MM.1S (cell line): ENCODE data around the gene PRDM11.

Source experiments
- DNase-seq: peaks from one replicate; pipeline ENCODE4 v3.0.0-alpha.2; 2015
- H2AFZ ChIP-seq: fragments of 300-600 bp; sonication (generic); 2 replicates; pipeline ENCODE4 v1.6.0; 2016; ENCODE audit warnings: antibody characterized with exemption, low read length
- H3F3A ChIP-seq: fragments of 300-600 bp; sonication (generic); 2 replicates; pipeline ENCODE4 v1.6.1; 2016; ENCODE audit warnings: mild to moderate bottlenecking, antibody characterized with exemption, low read length, moderate library complexity, mixed read lengths; ENCODE audit not compliant: insufficient read depth
- H3K27ac ChIP-seq: fragments of 300-600 bp; sonication (generic); 2 replicates; pipeline ENCODE4 v1.5.1; 2016; ENCODE audit warnings: mild to moderate bottlenecking, low read length
- H3K27me3 ChIP-seq: fragments of 300-600 bp; sonication (generic); replicated peaks from 2 replicates; pipeline ENCODE4 v1.6.0; 2016; ENCODE audit warnings: low read length; ENCODE audit not compliant: insufficient read depth
- H3K36me3 ChIP-seq: fragments of 300-600 bp; sonication (generic); replicated peaks from 2 replicates; pipeline ENCODE4 v1.6.1; 2016; ENCODE audit warnings: mild to moderate bottlenecking, low read length, mixed read lengths; ENCODE audit not compliant: insufficient read depth
- H3K4me1 ChIP-seq: fragments of 300-600 bp; sonication (generic); 2 replicates; pipeline ENCODE4 v1.6.1; 2016; ENCODE audit warnings: low read length, mixed read lengths
- H3K4me2 ChIP-seq: fragments of 300-600 bp; sonication (generic); 2 replicates; pipeline ENCODE4 v1.6.0; 2016; ENCODE audit warnings: low read depth, low read length
- H3K4me3 ChIP-seq: fragments of 300-600 bp; sonication (generic); 2 replicates; pipeline ENCODE4 v1.5.1; 2016; ENCODE audit warnings: low read length, mixed read lengths
- H3K79me2 ChIP-seq: fragments of 300-600 bp; sonication (generic); 2 replicates; pipeline ENCODE4 v1.6.1; 2016; ENCODE audit warnings: mixed run types, low read length, mixed read lengths
- H3K9ac ChIP-seq: fragments of 300-600 bp; sonication (generic); 2 replicates; pipeline ENCODE4 v1.6.1; 2016; ENCODE audit warnings: low read length, mixed read lengths
- H3K9me2 ChIP-seq: fragments of 300-600 bp; sonication (generic); replicated peaks from 2 replicates; pipeline ENCODE4 v1.6.1; 2016; ENCODE audit warnings: mild to moderate bottlenecking, low read length, mixed read lengths; ENCODE audit not compliant: insufficient read depth
- H3K9me3 ChIP-seq: fragments of 300-600 bp; sonication (generic); replicated peaks from 2 replicates; pipeline ENCODE4 v1.6.1; 2016; ENCODE audit warnings: mild to moderate bottlenecking, low read length, mixed read lengths; ENCODE audit not compliant: insufficient read depth
- H4K20me1 ChIP-seq: fragments of 300-600 bp; sonication (generic); 2 replicates; pipeline ENCODE4 v1.6.1; 2016; ENCODE audit warnings: mild to moderate bottlenecking, low read length, moderate library complexity, mixed read lengths; ENCODE audit not compliant: insufficient read depth
- EZH2 ChIP-seq: fragments of 300-600 bp; sonication (generic); optimal IDR thresholded peaks from 2 replicates; pipeline ENCODE3; 2017; ENCODE audit warnings: low read depth, mild to moderate bottlenecking, antibody characterized with exemption, low read length, mixed read lengths
- EZH2phosphoT487 ChIP-seq: fragments of 300-600 bp; sonication (generic); IDR thresholded peaks from 2 replicates; pipeline ENCODE4 v1.6.1; 2018; ENCODE audit warnings: antibody characterized with exemption, low read length
- TF ChIP-seq, protein P1 (sequence below): fragments of 300-600 bp; sonication (generic); IDR thresholded peaks from 2 replicates; pipeline ENCODE4 v1.5.1; 2016; ENCODE audit warnings: antibody characterized with exemption, low read length, mixed read lengths

The PRDM11 gene

DNA sequence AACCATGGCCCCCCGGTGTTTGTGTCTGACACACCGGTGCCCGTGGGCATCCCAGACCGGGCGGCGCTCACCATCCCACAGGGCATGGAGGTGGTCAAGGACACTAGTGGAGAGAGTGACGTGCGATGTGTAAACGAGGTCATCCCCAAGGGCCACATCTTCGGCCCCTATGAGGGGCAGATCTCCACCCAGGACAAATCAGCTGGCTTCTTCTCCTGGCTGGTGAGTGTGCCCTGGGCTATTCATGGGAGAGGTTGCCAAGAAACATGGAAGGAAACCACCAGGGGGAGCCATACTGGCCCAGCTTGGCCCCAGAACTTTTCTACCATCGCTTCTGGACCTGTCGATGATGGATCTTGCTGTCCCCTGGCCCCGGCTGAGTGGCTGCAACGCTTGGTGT is 36.5 kb downstream of the PRDM11 start:
- Histone ChIP-seq H3K9me3 (no peaks in the 10 kb centered on the region), H3K4me1 (peaks cover 6% of the 10 kb centered on the region; the same call in 1 of the 2 replicates), H3K4me3 (no peak overlapping the region), H3F3A (no peaks in the 10 kb centered on the region), H3K9ac (no peak overlapping the region), H2AFZ (no peak overlapping the region), H3K4me2 (no peak overlapping the region), H3K36me3 (no peaks in the 10 kb centered on the region), H3K27me3 (no peaks in the 10 kb centered on the region), H4K20me1 (no peaks in the 10 kb centered on the region), H3K9me2 (no peaks in the 10 kb centered on the region), H3K27ac (no peak overlapping the region), H3K79me2 (no peaks in the 10 kb centered on the region)
- no peak for TF ChIP-seq EZH2
- TF ChIP-seq, protein P1, sequence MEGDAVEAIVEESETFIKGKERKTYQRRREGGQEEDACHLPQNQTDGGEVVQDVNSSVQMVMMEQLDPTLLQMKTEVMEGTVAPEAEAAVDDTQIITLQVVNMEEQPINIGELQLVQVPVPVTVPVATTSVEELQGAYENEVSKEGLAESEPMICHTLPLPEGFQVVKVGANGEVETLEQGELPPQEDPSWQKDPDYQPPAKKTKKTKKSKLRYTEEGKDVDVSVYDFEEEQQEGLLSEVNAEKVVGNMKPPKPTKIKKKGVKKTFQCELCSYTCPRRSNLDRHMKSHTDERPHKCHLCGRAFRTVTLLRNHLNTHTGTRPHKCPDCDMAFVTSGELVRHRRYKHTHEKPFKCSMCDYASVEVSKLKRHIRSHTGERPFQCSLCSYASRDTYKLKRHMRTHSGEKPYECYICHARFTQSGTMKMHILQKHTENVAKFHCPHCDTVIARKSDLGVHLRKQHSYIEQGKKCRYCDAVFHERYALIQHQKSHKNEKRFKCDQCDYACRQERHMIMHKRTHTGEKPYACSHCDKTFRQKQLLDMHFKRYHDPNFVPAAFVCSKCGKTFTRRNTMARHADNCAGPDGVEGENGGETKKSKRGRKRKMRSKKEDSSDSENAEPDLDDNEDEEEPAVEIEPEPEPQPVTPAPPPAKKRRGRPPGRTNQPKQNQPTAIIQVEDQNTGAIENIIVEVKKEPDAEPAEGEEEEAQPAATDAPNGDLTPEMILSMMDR: peak; percentile 46
- DNase-seq: no peak

DNA sequence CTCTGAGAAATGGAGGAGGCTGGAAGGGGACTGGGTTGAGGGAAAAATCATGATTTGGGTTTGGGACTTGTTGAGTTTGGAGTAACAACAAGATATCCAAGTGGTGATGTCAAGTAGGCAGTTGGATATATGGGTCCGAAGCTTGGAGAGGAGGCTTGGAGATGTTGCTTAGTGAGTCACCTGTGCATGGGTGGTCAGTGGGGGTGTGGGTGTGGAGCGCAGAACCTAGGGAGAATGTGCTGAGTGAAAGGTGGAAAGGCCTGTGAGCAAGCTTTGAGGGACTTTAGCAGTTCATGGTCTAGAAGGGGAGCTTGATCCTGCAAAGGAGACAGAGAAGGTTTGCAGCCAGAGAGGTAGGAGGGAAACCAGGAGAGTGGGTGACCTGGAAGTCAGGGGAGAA is 38.2 kb downstream of the PRDM11 start:
- Histone ChIP-seq H3K4me2 (no peak overlapping the region), H3K79me2 (no peaks in the 10 kb centered on the region), H3K9ac (no peak overlapping the region), H3K4me3 (no peak overlapping the region), H3K36me3 (no peaks in the 10 kb centered on the region), H3K27ac (no peak overlapping the region), H3K27me3 (no peaks in the 10 kb centered on the region), H3K9me3 (no peaks in the 10 kb centered on the region), H3K9me2 (no peaks in the 10 kb centered on the region), H2AFZ (no peak overlapping the region), H4K20me1 (no peaks in the 10 kb centered on the region), H3K4me1 (peaks cover 4% of the 10 kb centered on the region; the same call in 1 of the 2 replicates), H3F3A (no peaks in the 10 kb centered on the region)
- DNase-seq: no peak
- TF ChIP-seq, protein P1: no peak
- TF ChIP-seq EZH2phosphoT487 (no peak), EZH2 (no peak)

DNA sequence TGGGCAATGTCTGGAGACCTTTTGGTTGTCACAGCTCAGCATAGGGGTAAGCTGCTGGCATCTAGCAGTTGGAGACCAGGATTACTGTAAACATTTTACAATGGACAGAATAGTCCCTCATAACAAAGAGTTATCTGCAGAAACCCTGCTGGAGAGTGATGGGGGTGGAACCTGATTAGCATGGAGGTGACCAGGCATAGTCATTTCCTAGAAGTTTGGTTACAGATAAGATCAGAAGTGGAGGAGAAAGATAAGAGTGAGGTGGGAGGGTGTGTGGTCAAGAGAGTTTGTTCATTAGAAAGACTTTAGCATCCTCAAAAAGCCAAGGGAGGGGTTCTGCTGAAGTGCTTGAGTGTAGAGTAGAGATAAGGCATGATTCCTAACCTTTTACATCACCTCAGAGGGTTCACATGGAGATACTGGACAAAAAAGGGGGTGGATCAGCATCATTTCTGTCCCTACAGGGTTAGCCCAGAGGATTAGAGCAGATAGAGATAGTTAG is 38.8 kb downstream of the PRDM11 start:
- H3K4me1 ChIP-seq: no peaks in the 10 kb centered on the region
- H4K20me1 ChIP-seq: no peaks in the 10 kb centered on the region
- no peak overlapping the region for H3K9ac ChIP-seq
- no peaks in the 10 kb centered on the region for H3K36me3 ChIP-seq
- no peaks in the 10 kb centered on the region for H3K27me3 ChIP-seq
- H3K4me3 ChIP-seq: no peak overlapping the region
- no peak overlapping the region for H2AFZ ChIP-seq
- H3K4me2 ChIP-seq: no peak overlapping the region
- TF ChIP-seq EZH2phosphoT487 (no peak), EZH2 (no peak)
- TF ChIP-seq, protein P1: no peak
- no peaks in the 10 kb centered on the region for H3K9me2 ChIP-seq
- H3K27ac ChIP-seq: no peak overlapping the region
- H3F3A ChIP-seq: no peaks in the 10 kb centered on the region
- no peaks in the 10 kb centered on the region for H3K79me2 ChIP-seq
- DNase-seq: no peak
- no peaks in the 10 kb centered on the region for H3K9me3 ChIP-seq
